ENCODE data around the gene EEF1A2. TPM values are rescaled to one million over a fixed set of nuclear protein-coding genes. Genes with fewer than 3 reads are reported as not detected.
A peak's percentile ranks its signal among the peaks of the same experiment; 100 is the strongest.

The EEF1A2 gene
- polyA plus RNA-seq, 2 of the 4 experiments (the other 2 are of a cell fraction) = 16.3 to 129 TPM

- 0 out of 2 replicates have a peak, but pooled peaks have one; percentile 39 for TF ChIP-seq MAZ (IDR thresholded peaks at IDR 0.05; ENCODE audit: borderline replicate concordance, low read depth, low read length)
- no peak for TF ChIP-seq CHD2 (IDR thresholded peaks at IDR 0.05; ENCODE audit: low read length, partially characterized antibody)
- no peak for TF ChIP-seq EHMT2 (IDR thresholded peaks at IDR 0.05; ENCODE audit: low read depth)
- no peak for TF ChIP-seq MAFK (IDR thresholded peaks at IDR 0.05; ENCODE audit: partially characterized antibody)
- TF ChIP-seq E2F6 (IDR thresholded peaks at IDR 0.05; ENCODE audit: borderline replicate concordance, low read depth) = peak; percentile 41; the same call in 1 of the 2 replicates
- no peak; the same call in 1 of the 2 replicates for TF ChIP-seq HOXB5 (CRISPR knock-in tag; IDR thresholded peaks at IDR 0.05)
- peak; percentile 54; the same call in 1 of the 2 replicates for TF ChIP-seq PHF8 (IDR thresholded peaks at IDR 0.05; ENCODE audit: borderline replicate concordance, low read depth)
- TF ChIP-seq HDAC2 (IDR thresholded peaks at IDR 0.05) = no peak
- no peak for TF ChIP-seq FOXS1 (CRISPR knock-in tag; IDR thresholded peaks at IDR 0.05)
- TF ChIP-seq MAX (IDR thresholded peaks at IDR 0.05) = peak; percentile 77
- peak; percentile 94 to 99 for TF ChIP-seq RAD21 (conservative IDR thresholded peaks at IDR 0.05 in 1 of 2, IDR thresholded peaks at IDR 0.05 in 1 of 2)
- TF ChIP-seq FOSB (CRISPR knock-in tag; IDR thresholded peaks at IDR 0.05) = no peak
- no peak for TF ChIP-seq CHD4 (IDR thresholded peaks at IDR 0.05; ENCODE audit: borderline replicate concordance)
- no peak for TF ChIP-seq ATOH8 (CRISPR knock-in tag; IDR thresholded peaks at IDR 0.05; ENCODE audit: low read depth)
- TF ChIP-seq RARB (CRISPR knock-in tag; IDR thresholded peaks at IDR 0.05) = no peak
- no peak for TF ChIP-seq HEYL (CRISPR knock-in tag; IDR thresholded peaks at IDR 0.05)
- TF ChIP-seq REST (IDR thresholded peaks at IDR 0.05) = no peak
- no peak for TF ChIP-seq HOXA7 (CRISPR knock-in tag; IDR thresholded peaks at IDR 0.05)
- no peak for TF ChIP-seq NPAS2 (CRISPR knock-in tag; IDR thresholded peaks at IDR 0.05; ENCODE audit: borderline replicate concordance)
- TF ChIP-seq GATA3 (IDR thresholded peaks at IDR 0.05; ENCODE audit: borderline replicate concordance) = peak; percentile 42
- no peak for TF ChIP-seq NR3C1 (IDR thresholded peaks at IDR 0.05)
- peak; percentile 100 for TF ChIP-seq ZFP36 (IDR thresholded peaks at IDR 0.05; ENCODE audit: borderline replicate concordance, partially characterized antibody)
These were observed 38.8 kb upstream of the EEF1A2 start (continued) for GRCh38 chr20:63537525-63538203.

GRCh38 chr20:63536997-63537524, 38.2 kb upstream of the EEF1A2 start, which contains the start of gene PTK6:
PTK6 (minus strand) TSS chr20:63537376; CDS start chr20:63537314, 62 bp downstream.
- POLR2A ChIA-PET = interaction anchor here (0.6 to 4.9 kb wide), 13 partner anchors 8 to 526 kb away, joined by 3 to 62 read pairs (median 5); partner anchors contain the start of genes ARFRP1, GMEB2, PPDPF and PRPF6
- peak within 1 kb of the TSS; percentile 93 to 97 for H3K27ac ChIP-seq
- DNase-seq (ENCODE audit: low read depth in 1 of 2, low spot score in 1 of 2) = peak; percentile 70 to 87
- peak; percentile 60 to 71 for ATAC-seq
- CTCF ChIA-PET = interaction anchor here (0.6 to 6.8 kb wide), 80 partner anchors 8 to 583 kb away, joined by 3 to 93 read pairs (median 5); partner anchors contain the start of genes FNDC11, GMEB2, LKAAEAR1 and PPDPF
- no peak for FAIRE-seq
- H3K4me1 ChIP-seq = peaks cover 18% of the 10 kb centered on the region
- H3K4me3 ChIP-seq = peak within 1 kb of the TSS; percentile 59
- H3K9me3 ChIP-seq = no peaks in the 10 kb centered on the region
- no CpG with 5 or more reads among the region's 29 CpGs for WGBS (ENCODE audit: missing lambda C conversion rate)
- peak within 1 kb of the TSS; percentile 94 for H3K4me2 ChIP-seq
- TF ChIP-seq EHF (CRISPR knock-in tag; IDR thresholded peaks at IDR 0.05) (no peak), RAD21 (conservative IDR thresholded peaks at IDR 0.05 in 1 of 2, IDR thresholded peaks at IDR 0.05 in 1 of 2) (no peak), PBX3 (IDR thresholded peaks at IDR 0.05) (0 out of 2 replicates have a peak, but pooled peaks have one; percentile 38), HOXA7 (CRISPR knock-in tag; IDR thresholded peaks at IDR 0.05) (no peak), BHLHE40 (IDR thresholded peaks at IDR 0.05; ENCODE audit: low read depth, low read length) (no peak), HMGXB4 (CRISPR knock-in tag; IDR thresholded peaks at IDR 0.05; ENCODE audit: borderline replicate concordance) (no peak), HOXB13 (CRISPR knock-in tag; IDR thresholded peaks at IDR 0.05; ENCODE audit: low read depth) (no peak)
